ENCODE measurements around the gene PDSS2. TPM values are rescaled to one million over a fixed set of nuclear protein-coding genes. Genes with fewer than 3 reads are reported as not detected.

Gene PDSS2
- total and polyA plus RNA-seq, 2 of the 4 experiments (the other 2 are of a cell fraction) = 8.6 to 9.2 TPM

DNA sequence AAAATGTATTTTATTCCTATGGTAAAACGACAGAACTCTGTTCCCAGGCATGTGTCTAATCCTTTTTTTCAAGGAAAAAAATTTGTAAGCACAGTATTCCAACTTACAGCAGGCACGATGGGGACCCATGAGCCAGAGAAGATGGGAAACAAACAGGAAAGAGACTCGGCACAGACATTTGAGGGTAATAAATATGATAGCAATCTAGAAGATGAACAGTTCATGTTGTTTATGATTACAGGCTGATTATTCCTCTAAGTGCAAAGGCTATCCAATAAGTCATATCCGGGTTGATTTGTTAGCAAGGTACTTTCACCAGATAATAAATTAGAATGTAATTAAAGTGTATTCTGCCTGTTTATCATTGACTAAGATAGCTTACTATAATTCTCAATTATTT is 43.2 kb downstream of the PDSS2 start:
- dilution Hi-C loops (cut with HindIII; ENCODE audit: low sequenced_read_pairs, unreplicated experiment) = no loop called here
- Histone ChIP-seq H3K4ac (ENCODE audit: low read depth, low read length) (no peak overlapping the region), H4K20me1 (ENCODE audit: insufficient read depth, low read length) (no peaks in the 10 kb centered on the region), H2AK5ac (ENCODE audit: low read depth, low read length) (no peak overlapping the region), H3K27ac (ENCODE audit: insufficient read depth, low read length) (no peak overlapping the region), H2BK5ac (ENCODE audit: low read depth, low read length, poor library complexity, severe bottlenecking) (no peak overlapping the region), H3K36me3 (ENCODE audit: control insufficient read depth, insufficient read depth, low read length) (no peaks in the 10 kb centered on the region), H3K14ac (replicated peaks; ENCODE audit: low read depth, low read length) (no peak overlapping the region), H3K9me1 (ENCODE audit: insufficient read depth, low read length) (peaks cover 5% of the 10 kb centered on the region; the same call in 1 of the 2 replicates), H4K8ac (ENCODE audit: low read depth in 2 of 2, low read length in 2 of 2) (no peak overlapping the region), H4K91ac (ENCODE audit: insufficient read depth, low read depth, low read length) (no peak overlapping the region), H2BK20ac (ENCODE audit: low read depth, low read length) (no peak overlapping the region), H3K18ac (ENCODE audit: low read depth, low read length) (no peak overlapping the region), H3K9ac (ENCODE audit: low read depth, low read length) (no peak overlapping the region), H2AK9ac (replicated peaks; ENCODE audit: low read depth, low read length, poor library complexity) (no peak overlapping the region), H3K23ac (ENCODE audit: low read depth, low read length) (no peak overlapping the region), H3K56ac (ENCODE audit: extremely low read depth, insufficient read depth, low read length) (no peak overlapping the region), H4K5ac (ENCODE audit: low read depth, low read length) (no peak overlapping the region), H2AFZ (replicated peaks; ENCODE audit: low read length, poor library complexity) (no peak overlapping the region), H3K4me1 (ENCODE audit: control insufficient read depth, insufficient read depth, low read length) (peaks cover 2% of the 10 kb centered on the region), H2BK15ac (ENCODE audit: low read depth, low read length) (no peak overlapping the region), H3K4me2 (ENCODE audit: low read depth, low read length) (no peak overlapping the region), H3K27me3 (ENCODE audit: control insufficient read depth, insufficient read depth, low read length) (no peaks in the 10 kb centered on the region), H2BK120ac (ENCODE audit: low read depth, low read length) (no peak overlapping the region), H3K79me1 (ENCODE audit: low read depth in 1 of 2, low read length in 2 of 2) (peaks cover 9 to 10% of the 10 kb centered on the region in 2 experiments), H3K9me3 (ENCODE audit: control insufficient read depth, insufficient read depth, low read length) (no peaks in the 10 kb centered on the region), H3K4me3 (ENCODE audit: insufficient read depth, low read depth, low read length) (no peak overlapping the region)
- TF ChIP-seq NFE2L2 (IDR thresholded peaks at IDR 0.05; ENCODE audit: low read depth, low read length) (no peak), MAFK (IDR thresholded peaks at IDR 0.05; ENCODE audit: low read depth, low read length) (no peak)
- TF ChIP-seq, protein P1, sequence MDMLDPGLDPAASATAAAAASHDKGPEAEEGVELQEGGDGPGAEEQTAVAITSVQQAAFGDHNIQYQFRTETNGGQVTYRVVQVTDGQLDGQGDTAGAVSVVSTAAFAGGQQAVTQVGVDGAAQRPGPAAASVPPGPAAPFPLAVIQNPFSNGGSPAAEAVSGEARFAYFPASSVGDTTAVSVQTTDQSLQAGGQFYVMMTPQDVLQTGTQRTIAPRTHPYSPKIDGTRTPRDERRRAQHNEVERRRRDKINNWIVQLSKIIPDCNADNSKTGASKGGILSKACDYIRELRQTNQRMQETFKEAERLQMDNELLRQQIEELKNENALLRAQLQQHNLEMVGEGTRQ (IDR thresholded peaks at IDR 0.05; ENCODE audit: low read depth, low read length) = no peak
- BruUV-seq (replicated peaks) = no TSS peak
- ChIA-PET CTCF (no interaction called here), POLR2A (ENCODE audit: unreplicated experiment) (no interaction called here)
- intact Hi-C loops (cut with micrococcal nuclease) = no loop called here
- DNase-seq = no peak
- in situ Hi-C loops (cut with MboI; ENCODE audit: low sequenced_read_pairs) = no loop called here
- no CpG with 5 or more reads among the region's 4 CpGs for WGBS, 2 experiments (ENCODE audit: extremely low coverage in 2 of 2, insufficient read length in 1 of 2)
- ATAC-seq (ENCODE audit: low read depth) = no peak

Data from IMR-90 (cell line).